Nephron (organoid): Measurements from ENCODE around the gene TTC14.
"Not testable (repeated sequence)": the region's sequence is repeated elsewhere in the genome, so short reads cannot be mapped to it uniquely, and the experiment has no call there.

Source experiments
- H3K27ac Mint-ChIP-seq, 3 experiments: 2 replicates each; pipeline ENCODE4 v1.8.0; 2020; ENCODE audit warnings: mixed read lengths in 3 of 3, mild to moderate bottlenecking in 2 of 3, moderate library complexity in 1 of 3
- H3K27me3 Mint-ChIP-seq: 2 replicates; pipeline ENCODE4 v1.8.0; 2021; ENCODE audit warnings: low read depth, mild to moderate bottlenecking, moderate library complexity, mixed read lengths
- H3K36me3 Mint-ChIP-seq: 2 replicates; pipeline ENCODE4 v1.8.0; 2020; ENCODE audit warnings: low read depth, mixed read lengths
- H3K4me1 Mint-ChIP-seq: 2 replicates; pipeline ENCODE4 v1.8.0; 2020; ENCODE audit warnings: mixed read lengths
- H3K4me3 Mint-ChIP-seq, 3 experiments: 2 replicates each; pipeline ENCODE4 v1.8.0; 2020; ENCODE audit warnings: mild to moderate bottlenecking in 3 of 3, mixed read lengths in 3 of 3, moderate library complexity in 2 of 3
- H3K9me3 Mint-ChIP-seq: 2 replicates; pipeline ENCODE4 v1.8.0; 2020; ENCODE audit warnings: mixed read lengths
- CTCF ChIP-seq, 3 experiments: fragments of 200-600 bp; sonication (generic); IDR thresholded peaks; one replicate each; pipeline ENCODE4 v1.5.0; 2021; ENCODE audit warnings: antibody characterized with exemption in 3 of 3; ENCODE audit not compliant: unreplicated experiment in 3 of 3

The TTC14 gene

GRCh38 chr3:180575571-180575970 lies 26.4 kb upstream of the TTC14 start:
- Mint-ChIP-seq H3K27ac (no peak overlapping the region), H3K9me3 (no peaks in the 10 kb centered on the region), H3K36me3 (no peaks in the 10 kb centered on the region), H3K4me1 (no peaks in the 10 kb centered on the region), H3K27me3 (no peaks in the 10 kb centered on the region), H3K4me3 (no peak overlapping the region)
- no peak for TF ChIP-seq CTCF (IDR thresholded peaks at IDR 0.05; ENCODE audit: unreplicated experiment in 3 of 3)

- Mint-ChIP-seq H3K36me3 (no peaks in the 10 kb centered on the region), H3K4me3 (no peak overlapping the region), H3K27ac (no peak overlapping the region), H3K4me1 (no peaks in the 10 kb centered on the region), H3K9me3 (no peaks in the 10 kb centered on the region), H3K27me3 (no peaks in the 10 kb centered on the region)
- no peak for TF ChIP-seq CTCF (IDR thresholded peaks at IDR 0.05; ENCODE audit: unreplicated experiment in 3 of 3)
These were observed 21.0 kb upstream of the TTC14 start for GRCh38 chr3:180580934-180581333.

- no peak for TF ChIP-seq CTCF (IDR thresholded peaks at IDR 0.05; ENCODE audit: unreplicated experiment in 3 of 3)
- Mint-ChIP-seq H3K27ac (no peak overlapping the region), H3K4me3 (no peak overlapping the region), H3K4me1 (no peaks in the 10 kb centered on the region), H3K9me3 (no peaks in the 10 kb centered on the region), H3K27me3 (peaks cover 16% of the 10 kb centered on the region), H3K36me3 (no peaks in the 10 kb centered on the region)
These were observed 11.6 kb upstream of the TTC14 start for GRCh38 chr3:180590396-180590795.

- not testable (repeated sequence) for H3K27ac Mint-ChIP-seq, H3K36me3 Mint-ChIP-seq, H3K4me1 Mint-ChIP-seq, H3K9me3 Mint-ChIP-seq, H3K4me3 Mint-ChIP-seq
- H3K27me3 Mint-ChIP-seq = peaks cover 27% of the 10 kb centered on the region
These were observed 8.3 kb upstream of the TTC14 start for GRCh38 chr3:180593631-180594030.

- no peaks in the 10 kb centered on the region for H3K4me1 Mint-ChIP-seq
- H3K9me3 Mint-ChIP-seq = no peaks in the 10 kb centered on the region
- peaks cover 37% of the 10 kb centered on the region for H3K27me3 Mint-ChIP-seq
- no peak overlapping the region for H3K27ac Mint-ChIP-seq
- no peaks in the 10 kb centered on the region for H3K36me3 Mint-ChIP-seq
- no peak overlapping the region for H3K4me3 Mint-ChIP-seq
- TF ChIP-seq CTCF (IDR thresholded peaks at IDR 0.05; ENCODE audit: unreplicated experiment in 3 of 3) = peak; percentile 50 to 62 (median 51)
These were observed 7.1 kb upstream of the TTC14 start for GRCh38 chr3:180594631-180595558.

GRCh38 chr3:180595559-180595935 lies 6.4 kb upstream of the TTC14 start:
- H3K27me3 Mint-ChIP-seq = peaks cover 41% of the 10 kb centered on the region
- no peaks in the 10 kb centered on the region for H3K36me3 Mint-ChIP-seq
- no peak for TF ChIP-seq CTCF (IDR thresholded peaks at IDR 0.05; ENCODE audit: unreplicated experiment in 3 of 3)
- no peak overlapping the region for H3K4me3 Mint-ChIP-seq
- no peak overlapping the region for H3K27ac Mint-ChIP-seq
- no peaks in the 10 kb centered on the region for H3K9me3 Mint-ChIP-seq
- H3K4me1 Mint-ChIP-seq = no peaks in the 10 kb centered on the region
